ENCODE data around the gene SPATA19. TPM values are rescaled to one million over a fixed set of nuclear protein-coding genes. Genes with fewer than 3 reads are reported as not detected.

Gene SPATA19
- total and polyA plus RNA-seq, 12 donors, result 0.06 to 0.31 (median 0.30) TPM; not detected in 9

GRCh38 chr11:133823211-133823610 lies 22.1 kb downstream of the SPATA19 start:
- TF ChIP-seq CTCF (IDR thresholded peaks at IDR 0.05), result no peak
- H3K4me3 ChIP-seq, result no peak overlapping the region
- intact Hi-C loops (cut with DNase I), result loop anchor here in 6 of 10 donors (5.0 to 10.0 kb wide), 8 partner anchors 186 to 741 kb away; no protein-coding TSS in a partner anchor
- DNase-seq, result no peak
- H3K27me3 ChIP-seq, result peaks cover 0 to 28% (median 0%) of the 10 kb centered on the region in 7 donors
- H3K36me3 ChIP-seq, result no peaks in the 10 kb centered on the region
- no peaks in the 10 kb centered on the region for H3K9me3 ChIP-seq
- ATAC-seq, result peak in 2 of 8 donors; percentile 21 to 23
- WGBS, 2 donors, result 65 to 69% methylated on average over 6 of the region's 6 CpGs
- H3K27ac ChIP-seq, result no peak overlapping the region
- no peaks in the 10 kb centered on the region for H3K4me1 ChIP-seq

- intact Hi-C loops (cut with DNase I), result loop anchor here in 6 of 10 donors (5.0 to 10.0 kb wide), 8 partner anchors 184 to 739 kb away; no protein-coding TSS in a partner anchor
- peak; percentile 46 to 79 (median 72) for ATAC-seq
Observed at GRCh38 chr11:133821776-133822175, 23.5 kb downstream of the SPATA19 start.

GRCh38 chr11:133819746-133820315 lies 25.5 kb downstream of the SPATA19 start:
- Histone ChIP-seq H3K4me3 (no peak overlapping the region), H3K27me3 (peaks cover 0 to 20% (median 0%) of the 10 kb centered on the region in 7 donors), H3K9me3 (no peaks in the 10 kb centered on the region), H3K27ac (no peak overlapping the region), H3K4me1 (peaks cover 0 to 12% (median 7%) of the 10 kb centered on the region in 9 donors), H3K36me3 (no peaks in the 10 kb centered on the region)
- WGBS, 2 donors, result 80 to 89% methylated on average over 6 of the region's 6 CpGs
- intact Hi-C loops (cut with DNase I), result loop anchor here in 6 of 10 donors (5.0 to 10.0 kb wide), 11 partner anchors 125 to 738 kb away; no protein-coding TSS in a partner anchor
- DNase-seq (no peak), ATAC-seq (no peak)
- no peak for TF ChIP-seq CTCF (IDR thresholded peaks at IDR 0.05)

More at GRCh38 chr11:133821776-133822175, 23.5 kb downstream of the SPATA19 start:
- Histone ChIP-seq H3K27ac (no peak overlapping the region), H3K9me3 (no peaks in the 10 kb centered on the region), H3K36me3 (no peaks in the 10 kb centered on the region), H3K4me3 (no peak overlapping the region), H3K27me3 (peaks cover 0 to 16% (median 0%) of the 10 kb centered on the region in 7 donors), H3K4me1 (no peaks in the 10 kb centered on the region)
- peak; percentile 25 to 70 (median 65) for TF ChIP-seq CTCF (IDR thresholded peaks at IDR 0.05)
- 38 to 41% methylated on average over 8 of the region's 8 CpGs for WGBS, 2 donors
- DNase-seq, result peak; percentile 41 to 54

- Histone ChIP-seq H3K4me1 (peaks cover 0 to 12% (median 7%) of the 10 kb centered on the region in 9 donors), H3K27ac (no peak overlapping the region), H3K36me3 (no peaks in the 10 kb centered on the region), H3K4me3 (no peak overlapping the region), H3K9me3 (no peaks in the 10 kb centered on the region), H3K27me3 (peaks cover 0 to 24% (median 0%) of the 10 kb centered on the region in 7 donors)
- no peak for TF ChIP-seq CTCF (IDR thresholded peaks at IDR 0.05)
- ATAC-seq, result no peak
- intact Hi-C loops (cut with DNase I), result loop anchor here in 2 of 10 donors (5.0 to 10.0 kb wide), 3 partner anchors 124 to 662 kb away; no protein-coding TSS in a partner anchor
- 90 to 91% methylated on average over 10 of the region's 10 CpGs for whole genome bisulfite sequencing, 2 donors
- no peak for DNase-seq
Observed at GRCh38 chr11:133819114-133819513, 26.2 kb downstream of the SPATA19 start.
